HG03175 (cell line): ENCODE results near the gene PGM2.

ENCODE experiments used
- ATAC-seq: cut with Tn5 transposase; IDR thresholded peaks from one replicate; pipeline ENCODE4 v1.9.1; 2021; ENCODE audit warnings: mild to moderate bottlenecking, moderate library complexity; ENCODE audit not compliant: unreplicated experiment

The PGM2 gene

GRCh38 chr4:37860266-37860665 lies 33.8 kb downstream of the PGM2 start:
- ATAC-seq: no peak

- no peak for ATAC-seq
Observed at GRCh38 chr4:37862961-37863360, 36.5 kb downstream of the PGM2 start.

- ATAC-seq: no peak
Observed at GRCh38 chr4:37864786-37865185, 38.3 kb downstream of the PGM2 start.

GRCh38 chr4:37865450-37865849 lies 39.0 kb downstream of the PGM2 start:
- no peak for ATAC-seq

GRCh38 chr4:37867102-37867501 lies 40.6 kb downstream of the PGM2 start:
- ATAC-seq: no peak

GRCh38 chr4:37868238-37868637 lies 41.8 kb downstream of the PGM2 start:
- ATAC-seq: no peak

- ATAC-seq: peak; percentile 68
Observed at GRCh38 chr4:37872310-37872988, 46.0 kb downstream of the PGM2 start.

GRCh38 chr4:37873386-37873785 lies 46.9 kb downstream of the PGM2 start:
- no peak for ATAC-seq

GRCh38 chr4:37876156-37876555 lies 49.7 kb downstream of the PGM2 start:
- ATAC-seq: no peak

GRCh38 chr4:37879365-37879764 lies 52.9 kb downstream of the PGM2 start:
- ATAC-seq: no peak

GRCh38 chr4:37881811-37882210 lies 55.3 kb downstream of the PGM2 start:
- ATAC-seq: no peak

GRCh38 chr4:37882665-37883296 lies 56.3 kb downstream of the PGM2 start:
- ATAC-seq: no peak

GRCh38 chr4:37884855-37885487 lies 58.5 kb downstream of the PGM2 start:
- no peak for ATAC-seq

GRCh38 chr4:37885496-37885895 lies 59.0 kb downstream of the PGM2 start:
- no peak for ATAC-seq

GRCh38 chr4:37889849-37890800 lies 63.6 kb downstream of the PGM2 start:
- peak; percentile 1 for ATAC-seq

- peak; percentile 23 for ATAC-seq
Observed at GRCh38 chr4:37890801-37891259, 64.3 kb downstream of the PGM2 start, which contains the start of gene TBC1D1. TBC1D1 (plus strand) TSS chr4:37891084; CDS start chr4:37902096, 11,012 bp downstream.

GRCh38 chr4:37891260-37892159 lies 65.0 kb downstream of the PGM2 start:
- peak; percentile 68 for ATAC-seq

GRCh38 chr4:37892641-37893040 lies 66.2 kb downstream of the PGM2 start:
- peak; percentile 43 for ATAC-seq

GRCh38 chr4:37893164-37893563 lies 66.7 kb downstream of the PGM2 start:
- no peak for ATAC-seq

GRCh38 chr4:37895271-37895670 lies 68.8 kb downstream of the PGM2 start:
- no peak for ATAC-seq
